Stimulated activated CD4-positive, alpha-beta T cell treated with anti-CD3 and anti-CD28 coated beads, Interleukin-1b, Interleukin-23, amount 100 ng/mL, for 4 hours (primary cell): Measurements from ENCODE around the gene RFTN2.
A peak's percentile ranks its signal among the peaks of the same experiment; 100 is the strongest.
"Not testable (repeated sequence)": the region's sequence is repeated elsewhere in the genome, so short reads cannot be mapped to it uniquely, and the experiment has no call there.

ENCODE experiments used
- DNase-seq, 2 donors: peaks; one replicate each; pipeline ENCODE4 v3.0.0-alpha.2; 2020; ENCODE audit warnings: low read depth in 2 of 2

Gene RFTN2

DNA sequence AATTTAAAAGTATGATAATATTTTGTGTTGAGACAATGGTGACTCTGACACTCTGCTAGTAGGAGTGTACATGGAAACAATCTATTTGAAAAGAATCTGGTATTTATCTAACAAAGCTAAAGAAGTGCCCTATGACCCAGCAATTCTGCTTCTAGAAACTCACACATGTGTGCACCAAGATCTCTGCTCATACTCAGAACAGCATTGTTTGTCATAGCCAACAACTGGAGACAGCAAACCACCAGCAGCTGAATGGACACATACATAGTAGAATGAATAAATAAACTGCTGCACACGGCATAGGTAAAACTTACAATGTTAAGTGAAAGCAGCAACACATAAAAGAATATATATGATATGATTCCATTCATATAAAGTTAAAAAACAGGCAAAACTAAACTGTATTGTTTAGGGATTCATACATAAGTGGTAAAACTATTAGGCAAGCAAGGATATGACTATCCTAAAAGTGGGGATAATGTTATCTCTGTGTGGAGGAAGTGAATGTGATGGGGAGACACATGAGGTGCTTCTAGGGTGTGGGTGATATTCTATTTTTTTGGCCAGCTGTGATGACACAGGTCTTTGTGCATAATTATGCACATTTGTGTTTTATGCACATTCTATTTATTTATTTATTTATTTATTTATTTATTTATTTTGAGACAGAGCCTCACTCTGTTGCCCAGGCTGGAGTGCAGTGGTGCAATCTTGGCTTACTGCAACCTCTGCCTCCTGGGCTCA is 71.1 kb downstream of the RFTN2 start:
- DNase-seq = no peak

DNA sequence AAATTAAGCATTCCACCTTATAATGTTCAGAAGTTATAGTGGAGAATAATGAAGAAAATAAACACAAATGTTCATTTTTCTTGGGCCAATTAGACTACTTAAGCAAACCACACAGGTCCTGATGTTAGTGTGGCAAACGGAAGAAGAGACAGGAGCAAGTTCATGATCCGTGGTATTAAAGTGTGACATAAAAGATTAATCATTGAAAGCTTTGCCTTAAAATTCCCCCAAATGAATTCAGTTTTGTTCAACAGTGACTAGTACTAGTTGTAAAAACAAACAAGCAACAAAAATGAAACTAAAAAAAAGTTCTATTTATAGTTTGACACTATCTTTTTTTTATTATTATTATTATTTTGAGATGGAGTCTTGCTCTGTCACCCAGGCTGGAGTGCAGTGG is 73.7 kb downstream of the RFTN2 start:
- no peak for DNase-seq

GRCh38 chr2:197600306-197600705 is 75.1 kb downstream of the RFTN2 start:
- no peak for DNase-seq

DNA sequence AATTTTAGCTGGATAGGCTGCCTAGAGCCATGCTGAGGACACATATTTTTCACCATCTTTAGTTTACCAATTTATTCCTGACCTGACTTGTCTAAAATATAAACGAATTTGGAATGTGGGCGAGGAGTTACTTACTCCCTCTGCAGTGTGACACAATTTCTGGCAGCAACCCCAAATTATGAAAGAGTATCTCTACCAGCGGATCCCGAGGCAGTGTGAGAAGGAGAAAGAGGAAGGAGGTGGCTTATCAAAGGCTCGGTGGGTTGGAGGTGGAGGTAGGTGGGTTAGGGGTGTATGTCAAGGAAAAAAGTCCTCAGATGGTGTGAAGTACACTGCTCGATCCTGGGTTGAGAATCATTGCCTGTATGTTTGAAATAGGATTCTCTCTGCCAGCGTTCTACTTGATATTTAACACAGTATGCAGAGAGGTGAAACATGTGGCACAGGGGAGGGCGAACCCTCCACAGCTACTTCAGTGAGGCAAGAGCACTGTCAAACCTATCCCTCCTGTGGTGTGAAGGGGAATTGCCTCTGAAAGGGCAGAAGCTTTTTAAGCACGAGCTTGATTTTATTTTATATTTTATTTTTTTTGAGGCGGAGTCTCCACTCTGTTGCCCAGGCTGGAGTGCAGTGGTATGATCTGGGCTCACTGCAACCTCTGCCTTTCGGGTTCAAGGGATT is 76.0 kb downstream of the RFTN2 start:
- DNase-seq = peak in 1 of 2 donors; percentile 3

DNA sequence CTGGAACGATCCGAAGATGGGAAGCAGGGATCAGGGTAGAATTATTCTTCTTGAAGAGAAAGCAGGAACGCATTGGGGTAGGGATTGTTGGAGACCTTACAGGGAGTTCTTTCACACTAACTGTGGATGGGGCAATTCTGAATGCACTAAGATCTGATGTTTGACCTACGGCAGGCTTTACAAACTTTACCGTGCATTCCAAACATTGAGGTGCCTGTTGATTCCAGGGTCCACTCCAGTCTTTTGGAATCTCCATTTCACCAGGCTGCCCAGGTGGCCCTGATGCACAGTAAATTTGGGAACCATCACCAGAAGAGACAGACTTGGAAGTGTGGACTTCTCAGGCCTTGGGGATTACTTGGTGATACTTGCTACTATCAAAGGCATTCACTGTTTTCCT is 76.9 kb downstream of the RFTN2 start:
- DNase-seq = no peak

DNA sequence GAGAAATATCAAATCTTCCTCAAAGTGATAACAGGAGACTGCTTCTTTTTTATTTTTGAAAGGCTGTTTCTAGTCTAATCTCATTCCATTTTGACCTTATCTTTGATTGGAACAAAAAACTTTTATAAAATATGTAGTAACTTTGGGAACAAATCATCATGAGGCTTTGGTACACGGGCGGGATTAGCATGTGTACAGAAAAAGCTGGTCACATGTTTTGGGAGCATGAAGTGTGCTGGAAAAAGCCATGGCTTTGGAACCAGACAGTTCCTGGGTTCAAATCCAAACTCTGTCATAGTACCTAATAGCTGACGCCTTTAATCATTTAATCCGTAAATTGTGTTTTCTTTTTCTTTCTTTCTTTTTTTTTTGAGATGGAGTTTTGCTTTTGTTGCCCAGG is 78.2 kb downstream of the RFTN2 start:
- no peak for DNase-seq

GRCh38 chr2:197596766-197597165 is 78.6 kb downstream of the RFTN2 start:
- no peak for DNase-seq

GRCh38 chr2:197591339-197592072 is 83.9 kb downstream of the RFTN2 start:
- DNase-seq = no peak

- not testable (repeated sequence) for DNase-seq
Measured at GRCh38 chr2:197587255-197587654, 88.1 kb downstream of the RFTN2 start.

- not testable (repeated sequence) for DNase-seq
Measured at GRCh38 chr2:197580166-197580565, 95.2 kb downstream of the RFTN2 start.

DNA sequence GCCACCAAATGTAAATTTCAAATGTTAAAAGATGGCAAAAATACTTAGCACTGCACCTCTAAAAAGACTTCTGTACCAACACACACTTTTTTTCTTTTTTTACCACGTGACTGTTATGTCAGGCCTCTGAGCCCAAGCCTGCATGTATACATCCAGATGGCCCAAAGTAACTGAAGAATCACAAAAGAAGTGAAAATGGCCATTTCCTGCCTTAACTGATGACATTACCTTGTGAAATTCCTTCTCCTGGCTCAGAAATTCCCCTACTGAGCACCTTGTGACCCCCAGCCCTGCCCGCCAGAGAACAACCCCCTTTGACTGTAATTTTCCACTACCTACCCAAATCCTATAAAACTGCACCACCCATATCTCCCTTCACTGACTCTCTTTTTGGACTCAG is 97.1 kb downstream of the RFTN2 start:
- DNase-seq = not testable (repeated sequence)

DNA sequence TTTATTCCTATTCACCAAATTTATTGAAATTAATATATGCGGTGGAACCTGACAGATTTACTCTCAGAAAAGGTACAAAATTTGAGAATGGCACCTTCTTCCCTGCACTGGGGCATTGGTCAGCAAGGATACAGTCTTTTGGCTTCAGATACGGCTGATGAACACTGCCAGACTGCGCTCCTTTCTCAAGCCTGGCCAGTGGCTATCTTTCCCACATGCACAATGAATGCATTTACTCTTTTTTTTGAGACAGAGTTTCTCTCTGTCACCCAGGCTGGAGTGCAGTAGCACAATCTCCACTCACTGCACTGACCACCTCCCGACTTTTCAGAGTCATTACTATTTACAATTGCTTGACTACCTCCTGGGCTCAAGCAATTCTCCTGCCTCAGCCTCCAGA is 97.9 kb downstream of the RFTN2 start:
- DNase-seq = no peak

- DNase-seq = no peak
Measured at GRCh38 chr2:197576631-197577030, 98.8 kb downstream of the RFTN2 start.

GRCh38 chr2:197575987-197576386 is 99.4 kb downstream of the RFTN2 start:
- DNase-seq = no peak

DNA sequence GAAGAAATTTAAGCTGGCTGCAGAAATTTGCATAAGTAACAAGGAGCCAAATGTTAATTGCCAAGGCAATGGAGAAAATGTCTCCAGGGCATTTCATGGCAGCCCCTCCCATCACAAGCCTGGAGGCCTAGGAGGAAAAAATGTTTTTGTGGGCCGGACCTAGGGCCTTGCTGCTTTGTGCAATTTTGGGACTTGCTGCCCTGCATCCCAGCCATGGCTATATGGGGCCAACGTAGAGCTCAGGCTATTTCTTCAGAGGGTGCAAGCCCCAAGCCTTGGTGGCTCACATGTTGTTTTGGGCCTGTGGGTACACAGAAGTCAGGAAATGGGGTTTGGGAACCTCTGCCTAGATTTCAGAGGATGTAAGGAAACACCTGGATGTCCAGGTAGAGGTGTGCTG is 101.8 kb downstream of the RFTN2 start:
- no peak for DNase-seq

- DNase-seq = no peak
Measured at GRCh38 chr2:197571627-197572271, 103.6 kb downstream of the RFTN2 start.

DNA sequence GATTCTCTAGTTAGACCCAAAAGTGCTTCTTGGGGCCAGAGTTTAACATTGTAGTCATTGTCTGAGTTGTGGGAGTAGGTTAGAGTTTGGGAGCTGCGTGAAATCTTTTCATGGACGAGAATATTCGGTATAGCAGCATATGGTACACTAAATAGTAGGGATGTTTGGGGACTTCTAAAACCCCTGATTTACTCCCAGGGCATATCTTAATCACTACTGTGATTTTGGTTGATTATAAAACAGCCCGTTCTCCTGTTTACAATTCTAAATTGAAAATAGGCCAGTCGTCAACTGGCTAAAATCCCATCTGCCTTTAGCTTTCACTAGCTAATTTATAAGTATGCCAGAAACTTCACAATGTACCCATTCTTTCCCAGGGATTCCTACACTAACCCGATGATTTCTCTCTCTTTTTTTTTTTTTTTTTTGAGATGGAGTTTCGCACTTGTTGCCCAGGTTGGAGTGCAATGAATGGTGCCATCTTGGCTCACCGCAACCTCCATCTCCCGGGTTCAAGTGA is 115.2 kb downstream of the RFTN2 start:
- no peak for DNase-seq

GRCh38 chr2:197559681-197560080 is 115.7 kb downstream of the RFTN2 start:
- DNase-seq = no peak

GRCh38 chr2:197558393-197558792 is 117.0 kb downstream of the RFTN2 start:
- DNase-seq = no peak

- no peak for DNase-seq
Measured at GRCh38 chr2:197556456-197556855, 118.9 kb downstream of the RFTN2 start.

- no peak for DNase-seq
Measured at GRCh38 chr2:197555467-197555866, 119.9 kb downstream of the RFTN2 start.

DNA sequence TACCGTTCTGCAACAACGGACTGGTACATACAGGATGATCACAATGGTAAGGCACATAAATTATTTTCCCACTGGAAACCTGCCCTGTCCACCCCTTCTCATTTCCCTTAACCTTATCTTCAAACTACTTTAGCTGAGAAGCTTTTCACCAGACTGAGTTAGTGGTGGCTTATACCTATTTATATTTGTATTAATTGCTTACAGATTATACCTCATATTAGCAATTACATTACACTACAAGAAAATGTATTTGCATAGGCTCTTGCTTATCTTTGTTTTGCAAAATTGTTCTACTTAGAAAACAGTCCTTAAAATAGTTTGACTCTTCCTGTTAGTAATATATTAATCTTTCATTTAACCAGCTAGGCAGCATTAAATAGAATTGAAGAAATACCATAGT is 124.1 kb downstream of the RFTN2 start:
- not testable (repeated sequence) for DNase-seq
